Mucosa of stomach (tissue), 1 donor: ENCODE data around the gene MAPK8IP1.

Source experiments
- H3K27me3 ChIP-seq: one replicate; pipeline ENCODE4 v1.7.0; 2013; ENCODE audit warnings: mild to moderate bottlenecking, low read length; ENCODE audit not compliant: control insufficient read depth, insufficient read depth
- H3K36me3 ChIP-seq: one replicate; pipeline ENCODE4 v1.7.0; 2013; ENCODE audit warnings: low read length; ENCODE audit not compliant: control insufficient read depth, insufficient read depth
- H3K4me1 ChIP-seq: one replicate; pipeline ENCODE4 v1.7.0; 2013; ENCODE audit warnings: mild to moderate bottlenecking, low read length; ENCODE audit not compliant: control insufficient read depth, insufficient read depth
- H3K4me3 ChIP-seq: one replicate; pipeline ENCODE4 v1.7.0; 2013; ENCODE audit warnings: low read length
- H3K9ac ChIP-seq: one replicate; pipeline ENCODE4 v1.7.0; 2013; ENCODE audit warnings: mild to moderate bottlenecking, low read length, moderate library complexity
- H3K9me3 ChIP-seq: one replicate; pipeline ENCODE4 v1.7.0; 2013; ENCODE audit warnings: mild to moderate bottlenecking, low read length, moderate library complexity; ENCODE audit not compliant: control insufficient read depth
- donor health status: Pancreatic carcinoma.

The MAPK8IP1 gene

DNA sequence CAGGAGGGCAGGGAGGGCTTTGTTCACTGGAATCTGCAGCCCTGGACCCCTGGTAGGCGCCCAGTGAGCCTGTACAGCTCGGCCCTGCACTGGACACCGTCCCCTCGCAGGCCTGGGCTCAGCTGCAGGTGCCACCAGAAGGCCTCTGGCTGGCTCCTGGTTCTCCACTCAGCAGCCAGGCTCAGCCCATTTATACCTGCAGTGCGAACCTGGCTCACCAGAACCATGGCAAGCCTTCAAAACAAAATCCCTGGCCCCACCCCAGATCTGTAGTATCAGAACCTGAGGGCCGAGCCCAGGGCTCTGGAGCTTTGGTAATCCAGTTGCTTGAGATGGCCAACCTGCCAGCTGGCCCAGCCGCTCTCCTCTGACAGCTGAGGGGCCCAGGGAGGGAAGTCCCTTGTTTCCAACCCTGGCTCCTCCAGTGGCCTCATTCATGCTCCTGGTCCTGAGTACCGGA, 22.5 kb downstream of the MAPK8IP1 start:
- peaks cover 17% of the 10 kb centered on the region for H3K4me1 ChIP-seq
- H3K36me3 ChIP-seq, result no peaks in the 10 kb centered on the region
- no peak overlapping the region for H3K4me3 ChIP-seq
- H3K27me3 ChIP-seq, result no peaks in the 10 kb centered on the region
- no peaks in the 10 kb centered on the region for H3K9me3 ChIP-seq
- H3K9ac ChIP-seq, result no peak overlapping the region

DNA sequence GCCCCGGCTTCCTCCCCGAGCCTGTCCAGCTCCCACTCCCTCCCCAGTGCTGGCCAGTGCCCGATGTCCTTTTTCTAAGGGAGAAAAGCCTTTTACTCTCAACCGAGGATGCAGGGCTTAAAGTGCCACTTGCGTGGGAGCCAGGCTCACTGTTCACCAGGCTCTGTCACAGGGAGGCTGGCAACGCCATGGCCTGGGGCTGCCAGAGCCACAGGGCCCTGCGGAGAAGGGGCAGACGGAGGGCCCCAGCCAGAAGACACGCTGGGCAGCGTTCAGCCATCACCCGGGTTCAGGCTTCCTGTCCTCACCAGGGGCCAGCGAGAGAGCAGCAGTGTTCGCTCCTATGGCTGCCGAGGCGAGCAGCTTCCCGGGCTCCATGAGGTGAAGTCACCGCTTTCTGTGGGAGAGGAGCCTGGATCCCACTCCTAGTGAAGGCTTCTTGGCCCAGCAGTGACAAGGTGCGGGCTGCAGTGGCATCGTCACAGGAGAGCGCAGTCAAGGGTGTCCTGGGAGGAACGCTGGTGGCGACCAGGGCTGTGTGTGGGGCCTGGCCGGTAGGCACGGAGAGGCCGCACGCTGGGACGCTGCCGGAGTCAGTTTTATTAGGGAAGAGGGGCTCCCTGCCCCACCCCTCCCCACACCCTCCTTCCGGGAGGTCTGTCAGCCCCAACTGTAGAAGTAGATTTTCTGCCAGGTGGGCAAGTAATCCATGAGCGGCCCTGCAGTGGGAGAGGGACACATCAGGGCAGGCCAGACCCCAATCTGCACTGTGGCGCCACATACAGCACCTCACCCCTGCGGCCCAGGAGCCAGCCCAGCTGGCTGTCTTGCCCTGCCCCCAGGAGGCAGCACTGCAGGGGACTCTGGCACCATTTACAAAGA, 24.4 kb downstream of the MAPK8IP1 start:
- no peak overlapping the region for H3K9ac ChIP-seq
- H3K4me1 ChIP-seq, result peaks cover 8% of the 10 kb centered on the region
- H3K4me3 ChIP-seq, result no peak overlapping the region
- no peaks in the 10 kb centered on the region for H3K27me3 ChIP-seq
- peaks cover under 1% of the 10 kb centered on the region for H3K36me3 ChIP-seq
- H3K9me3 ChIP-seq, result no peaks in the 10 kb centered on the region

DNA sequence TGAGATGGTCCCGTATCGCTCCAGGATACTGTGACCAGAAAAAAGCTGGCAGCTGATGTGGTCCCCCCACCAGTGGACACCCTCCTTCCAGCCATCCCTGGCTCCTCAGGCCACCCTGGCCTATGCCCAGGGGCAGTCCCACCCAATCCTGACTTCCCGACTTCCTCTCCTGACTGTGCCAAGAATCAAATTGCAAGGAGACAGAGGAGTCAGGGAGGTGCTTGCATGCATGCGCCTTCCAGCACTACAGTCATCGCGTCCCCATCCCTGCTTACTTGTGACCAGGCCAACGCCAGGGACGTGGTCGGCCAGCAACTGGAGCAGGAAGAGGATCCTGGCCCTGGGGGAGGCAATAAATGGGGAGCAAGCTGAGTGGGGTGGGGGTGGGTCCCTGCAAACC, 25.2 kb downstream of the MAPK8IP1 start:
- H3K9me3 ChIP-seq, result no peaks in the 10 kb centered on the region
- H3K4me1 ChIP-seq, result peaks cover 3% of the 10 kb centered on the region
- H3K4me3 ChIP-seq, result no peak overlapping the region
- peaks cover 6% of the 10 kb centered on the region for H3K36me3 ChIP-seq
- no peaks in the 10 kb centered on the region for H3K27me3 ChIP-seq
- no peak overlapping the region for H3K9ac ChIP-seq

DNA sequence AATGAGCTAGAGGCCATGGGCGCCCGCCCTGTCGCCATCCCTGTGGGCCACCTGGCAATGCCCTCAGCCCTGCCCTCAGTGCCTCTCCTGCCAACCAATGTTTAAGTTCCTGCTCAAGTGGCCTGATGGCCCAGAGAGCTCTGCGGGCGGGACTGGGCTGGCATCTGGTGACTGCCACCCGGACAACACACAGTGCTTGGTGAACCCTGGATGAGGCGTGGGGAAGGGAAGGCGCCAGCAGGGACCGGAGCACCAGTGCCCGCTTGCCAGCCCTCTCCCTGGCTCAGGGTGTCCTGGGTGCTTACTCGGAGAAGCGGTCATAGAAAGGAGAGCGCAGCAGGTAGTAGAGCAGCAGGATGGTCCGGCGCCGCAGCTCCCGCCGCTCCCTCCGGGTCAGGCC, 28.1 kb downstream of the MAPK8IP1 start:
- Histone ChIP-seq H3K36me3 (peaks cover 6% of the 10 kb centered on the region), H3K9me3 (no peaks in the 10 kb centered on the region), H3K27me3 (no peaks in the 10 kb centered on the region), H3K4me3 (no peak overlapping the region), H3K9ac (no peak overlapping the region), H3K4me1 (no peaks in the 10 kb centered on the region)

DNA sequence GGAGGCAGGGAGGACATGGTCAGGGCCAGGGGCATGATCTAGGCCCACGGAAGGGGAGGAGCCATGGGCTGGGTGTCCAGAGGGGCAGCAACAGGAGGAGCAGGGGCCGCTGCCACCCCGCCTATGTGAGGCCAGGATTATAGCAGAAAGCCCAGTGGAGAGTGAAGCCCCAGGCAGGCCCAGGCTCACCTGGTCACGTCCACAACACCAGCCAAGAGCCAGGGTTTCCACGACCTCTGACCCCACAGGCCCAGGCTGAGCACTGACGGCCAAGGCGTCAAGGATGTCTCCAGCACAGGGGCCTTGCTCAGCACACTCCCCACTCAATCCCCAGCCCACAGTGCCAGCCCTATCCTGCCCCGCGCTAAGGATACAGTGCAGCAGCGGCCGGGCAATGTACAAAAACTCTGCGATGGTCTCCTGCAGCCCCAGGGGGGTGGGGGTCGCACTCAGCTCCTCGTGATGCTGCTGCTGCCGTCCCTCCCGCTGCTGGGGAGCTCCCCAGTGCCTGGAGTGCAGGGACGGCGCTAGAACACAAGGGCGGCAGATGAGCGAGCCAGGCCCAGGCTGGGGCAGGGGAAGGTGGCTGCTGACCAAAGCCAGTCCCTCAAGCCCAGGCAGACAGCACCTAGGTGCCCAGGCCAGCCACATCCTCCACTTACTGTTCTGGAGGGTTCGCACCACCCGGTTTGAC, 28.6 kb downstream of the MAPK8IP1 start:
- Histone ChIP-seq H3K9ac (no peak overlapping the region), H3K27me3 (no peaks in the 10 kb centered on the region), H3K4me3 (no peak overlapping the region), H3K9me3 (no peaks in the 10 kb centered on the region), H3K4me1 (no peaks in the 10 kb centered on the region), H3K36me3 (peaks cover 6% of the 10 kb centered on the region)

DNA sequence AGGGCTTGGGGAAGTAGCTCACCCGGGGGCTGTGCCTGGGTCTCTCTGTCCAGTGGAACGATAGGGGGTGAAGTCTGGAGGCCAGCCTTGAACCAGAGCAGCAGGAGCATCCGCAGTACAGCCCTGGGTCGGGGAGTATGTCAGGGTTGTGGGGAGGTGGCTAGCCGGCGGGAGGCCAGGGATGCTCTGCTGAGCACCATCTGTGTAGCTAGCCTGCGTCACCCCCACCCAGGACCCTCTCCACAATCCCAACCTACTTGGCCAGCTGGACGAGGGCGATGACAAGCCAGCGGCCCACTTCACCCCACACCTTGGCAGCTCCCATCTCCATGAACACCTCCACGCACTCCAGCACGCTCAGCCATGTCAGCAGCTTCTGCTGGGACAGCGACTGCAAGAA, 30.0 kb downstream of the MAPK8IP1 start:
- peaks cover 6% of the 10 kb centered on the region for H3K36me3 ChIP-seq
- no peak overlapping the region for H3K9ac ChIP-seq
- H3K4me1 ChIP-seq, result no peaks in the 10 kb centered on the region
- H3K27me3 ChIP-seq, result no peaks in the 10 kb centered on the region
- H3K9me3 ChIP-seq, result no peaks in the 10 kb centered on the region
- no peak overlapping the region for H3K4me3 ChIP-seq

DNA sequence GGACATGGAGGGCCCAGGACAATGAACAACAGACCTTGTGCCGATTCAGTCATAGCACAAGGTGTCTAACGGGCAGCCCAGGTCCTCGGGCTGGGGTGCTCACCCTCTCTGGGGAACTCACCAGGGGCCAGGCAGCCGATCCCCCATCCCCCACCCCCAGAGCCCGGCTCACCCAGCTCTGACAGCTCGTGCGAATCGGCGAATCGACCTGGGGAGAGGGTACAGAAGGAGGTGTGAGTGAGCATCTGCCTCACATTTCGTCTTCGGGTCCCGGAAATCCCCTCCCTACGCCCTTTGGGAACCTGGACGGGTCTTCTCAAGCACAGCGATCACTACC, 31.8 kb downstream of the MAPK8IP1 start:
- peaks cover 6% of the 10 kb centered on the region for H3K4me1 ChIP-seq
- H3K27me3 ChIP-seq, result peaks cover 11% of the 10 kb centered on the region
- H3K4me3 ChIP-seq, result peak overlapping the region; percentile 98
- H3K9me3 ChIP-seq, result no peaks in the 10 kb centered on the region
- peaks cover 6% of the 10 kb centered on the region for H3K36me3 ChIP-seq
- peak overlapping the region; percentile 95 for H3K9ac ChIP-seq

DNA sequence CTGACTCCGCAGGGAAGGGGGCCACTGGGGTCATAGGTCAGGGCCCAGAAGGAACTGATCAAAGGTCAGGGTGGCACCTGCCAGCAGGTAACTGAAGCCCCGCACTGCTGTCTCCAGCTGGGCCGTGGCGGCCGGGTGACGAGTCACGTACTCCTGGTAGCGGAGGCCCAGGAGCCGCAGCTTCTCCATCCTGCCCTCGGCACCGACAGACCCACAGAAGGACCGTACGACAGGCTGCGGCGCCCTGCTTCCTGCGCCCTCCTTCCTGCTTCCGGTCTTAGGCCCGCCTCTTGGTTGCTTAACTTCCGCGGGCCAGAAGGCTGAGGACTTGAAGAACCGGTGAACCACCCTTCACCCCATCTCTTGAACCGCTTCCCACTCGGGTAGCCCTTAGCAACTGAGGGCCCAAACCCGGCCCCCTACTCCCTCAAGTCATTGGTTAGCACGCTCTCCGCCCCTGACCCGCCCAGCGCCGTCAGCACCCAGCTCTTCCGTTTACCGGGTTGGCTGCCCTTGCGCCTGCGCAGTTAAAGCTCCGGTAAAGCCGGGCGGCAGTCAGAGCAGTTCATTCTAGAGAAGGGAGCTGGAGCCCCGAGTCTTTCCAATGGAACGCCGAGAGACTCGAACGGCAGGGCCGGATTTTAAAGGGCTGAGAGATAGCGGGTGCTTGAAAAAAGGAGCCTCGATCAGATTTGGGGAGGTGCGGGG, 32.3 kb downstream of the MAPK8IP1 start, which contains the start of gene PEX16:
Gene PEX16, minus strand, starts transcription at position 255 of the 708 bp plus-strand sequence. Its CDS starts 66 bp downstream, at position 189.
- Histone ChIP-seq H3K4me3 (peak within 1 kb of the TSS; percentile 98), H3K9me3 (no peaks in the 10 kb centered on the region), H3K36me3 (peaks cover 6% of the 10 kb centered on the region), H3K9ac (peak within 1 kb of the TSS; percentile 95), H3K27me3 (peaks cover 16% of the 10 kb centered on the region), H3K4me1 (peaks cover 6% of the 10 kb centered on the region)

DNA sequence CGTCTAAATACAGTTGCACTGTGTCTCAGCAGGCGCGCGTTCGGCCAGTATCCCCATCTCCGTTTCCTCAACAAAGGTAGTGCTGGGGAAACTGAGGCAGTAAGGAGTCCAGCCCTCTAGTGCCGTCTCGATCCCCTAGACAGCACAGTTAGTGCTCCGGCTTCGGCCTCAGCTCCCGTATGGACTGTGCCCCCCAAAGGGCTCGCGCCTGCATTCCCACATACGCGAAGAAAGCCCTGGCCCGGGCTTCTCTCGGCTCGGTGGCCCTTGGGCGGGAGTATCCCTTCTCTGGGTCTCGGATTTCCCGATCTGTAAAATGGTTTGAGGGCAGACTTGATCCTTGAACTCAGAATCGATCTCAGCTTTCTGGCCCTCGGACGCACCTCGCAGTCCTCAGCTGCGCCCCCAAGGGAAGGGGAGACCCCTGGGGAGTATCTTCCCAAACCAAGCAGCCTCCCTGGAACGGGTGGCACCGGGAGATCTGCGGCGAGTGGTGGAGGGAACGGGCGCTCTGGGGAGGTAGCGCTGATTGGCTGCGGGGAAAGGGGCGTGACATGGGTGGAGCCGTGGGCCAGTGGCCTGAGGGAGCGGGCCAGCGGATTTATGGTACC, 33.0 kb downstream of the MAPK8IP1 start:
- peaks cover 6% of the 10 kb centered on the region for H3K4me1 ChIP-seq
- H3K9ac ChIP-seq, result peak overlapping the region; percentile 95
- peaks cover 23% of the 10 kb centered on the region for H3K27me3 ChIP-seq
- no peaks in the 10 kb centered on the region for H3K9me3 ChIP-seq
- H3K36me3 ChIP-seq, result peaks cover 6% of the 10 kb centered on the region
- H3K4me3 ChIP-seq, result peak overlapping the region; percentile 98

DNA sequence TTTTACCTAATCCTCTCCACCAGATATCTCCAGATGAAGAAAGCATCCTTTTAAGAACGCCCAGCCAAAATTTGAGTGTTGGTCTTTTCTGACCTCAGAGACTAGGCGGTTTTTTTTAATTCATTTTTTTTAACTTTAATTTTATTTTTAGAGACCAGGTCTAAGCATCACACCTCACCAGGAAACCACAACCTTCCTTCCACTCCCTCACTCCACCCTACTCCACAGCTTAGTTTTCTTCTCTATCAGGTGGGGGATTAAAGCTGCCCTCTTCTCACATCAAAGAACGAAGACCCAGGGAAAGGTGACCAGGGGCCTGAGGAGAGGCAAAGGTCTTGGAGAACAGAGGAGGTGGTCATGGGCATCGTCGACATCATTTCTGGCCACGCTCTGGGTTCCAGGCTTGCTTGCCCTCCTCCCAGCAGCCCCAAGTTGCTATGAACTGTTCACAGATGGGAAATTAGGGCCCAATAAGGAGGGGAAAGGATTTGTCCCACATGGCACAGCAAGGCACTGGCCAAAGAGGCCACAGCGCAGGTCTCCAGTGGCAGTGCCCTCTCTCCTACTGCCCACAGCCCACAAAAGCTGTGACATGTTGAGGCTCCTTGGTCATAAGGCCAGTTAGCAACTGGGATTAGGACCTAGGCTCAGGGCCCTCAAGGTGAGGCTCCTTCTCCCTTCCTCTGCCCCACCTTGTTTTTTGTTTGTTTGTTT, 33.7 kb downstream of the MAPK8IP1 start:
- Histone ChIP-seq H3K9me3 (no peaks in the 10 kb centered on the region), H3K27me3 (peaks cover 23% of the 10 kb centered on the region), H3K4me1 (peaks cover 6% of the 10 kb centered on the region), H3K9ac (no peak overlapping the region), H3K36me3 (peaks cover 6% of the 10 kb centered on the region), H3K4me3 (no peak overlapping the region)

DNA sequence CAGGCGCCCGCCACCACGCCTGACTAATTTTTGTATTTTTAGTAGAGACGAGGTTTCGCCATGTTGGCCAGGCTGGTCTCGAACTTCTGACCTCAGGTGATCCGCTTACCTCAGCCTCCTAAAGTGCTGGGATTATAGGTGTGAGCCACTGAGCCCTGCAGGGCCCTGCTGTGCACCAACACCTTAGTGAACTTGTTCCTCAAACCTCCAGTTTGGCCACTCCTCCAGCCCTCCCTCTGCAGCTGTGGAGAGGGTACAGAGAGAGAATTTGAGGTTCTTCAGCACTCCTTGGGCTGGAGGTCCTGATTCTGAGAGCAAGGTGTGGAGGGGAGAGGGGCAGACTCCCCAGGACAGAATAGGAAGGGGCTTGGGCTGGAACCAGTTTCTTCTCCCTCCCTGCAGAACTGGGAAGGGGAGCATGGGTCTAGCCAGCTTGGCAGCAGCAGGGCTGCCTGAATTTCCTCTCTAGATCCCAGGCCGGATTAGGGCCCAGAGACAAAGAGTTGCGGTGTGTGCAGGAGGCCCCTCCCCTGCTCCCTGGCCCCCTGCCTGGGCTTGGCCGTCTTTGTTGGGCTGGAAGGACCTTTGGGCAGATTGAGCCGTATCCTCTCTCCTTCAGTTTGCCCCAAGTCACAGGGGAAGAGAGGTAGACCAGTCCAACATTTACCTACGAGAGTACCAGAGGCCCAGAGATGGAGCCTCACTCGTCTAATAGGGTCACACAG, 34.5 kb downstream of the MAPK8IP1 start:
- H3K36me3 ChIP-seq, result peaks cover 5% of the 10 kb centered on the region
- peaks cover 6% of the 10 kb centered on the region for H3K4me1 ChIP-seq
- no peak overlapping the region for H3K9ac ChIP-seq

More for the DNA sequence above, 34.5 kb downstream of the MAPK8IP1 start:
- H3K4me3 ChIP-seq, result no peak overlapping the region
- no peaks in the 10 kb centered on the region for H3K9me3 ChIP-seq
- H3K27me3 ChIP-seq, result peaks cover 23% of the 10 kb centered on the region
